Lung (tissue), 12 donors: Measurements from ENCODE around the gene PGAP2. TPM values are rescaled to one million over a fixed set of nuclear protein-coding genes. Genes with fewer than 3 reads are reported as not detected.

Experiments used
- ATAC-seq: fragments of 200-7000 bp; cut with Tn5 transposase; one replicate; pipeline ENCODE4 v1.9.1; 2020; ENCODE audit warnings: moderate number of reproducible peaks; ENCODE audit not compliant: insufficient read depth, low FRiP score
- DNase-seq, 3 donors: peaks; one replicate each; pipeline ENCODE4 v3.0.0-alpha.2; 2013 to 2017
- H3K27ac ChIP-seq, 2 donors: one replicate each; pipeline ENCODE4 v1.5.1; 2013; ENCODE audit warnings: mild to moderate bottlenecking in 2 of 2, moderate library complexity in 2 of 2, control low read depth in 1 of 2, inconsistent platforms in 1 of 2, low read depth in 1 of 2, low read length in 1 of 2
- H3K27me3 ChIP-seq, 3 donors: one replicate each; pipeline ENCODE4 v1.5.1; 2013; ENCODE audit warnings: low read length in 2 of 3; ENCODE audit not compliant: control insufficient read depth in 3 of 3, insufficient read depth in 3 of 3
- H3K36me3 ChIP-seq, 4 donors: one replicate each; pipeline ENCODE4 v1.5.1; 2013; ENCODE audit warnings: low read length in 4 of 4, mild to moderate bottlenecking in 1 of 4, moderate library complexity in 1 of 4; ENCODE audit not compliant: control insufficient read depth in 4 of 4, insufficient read depth in 4 of 4
- H3K4me1 ChIP-seq, 5 donors: one replicate each; pipeline ENCODE4 v1.5.1; 2013; ENCODE audit warnings: low read length in 5 of 5, mild to moderate bottlenecking in 2 of 5, moderate library complexity in 1 of 5; ENCODE audit not compliant: control insufficient read depth in 5 of 5, insufficient read depth in 5 of 5
- H3K4me3 ChIP-seq: one replicate; pipeline ENCODE4 v1.5.1; 2013; ENCODE audit warnings: mild to moderate bottlenecking, control low read depth, moderate library complexity
- H3K9ac ChIP-seq, 2 donors: one replicate each; pipeline ENCODE4 v1.5.1; 2013; ENCODE audit warnings: low read length in 2 of 2, control low read depth in 1 of 2; ENCODE audit not compliant: insufficient read depth in 1 of 2
- H3K9me3 ChIP-seq, 4 donors: one replicate each; pipeline ENCODE4 v1.5.1; 2013; ENCODE audit warnings: low read length in 3 of 4, mild to moderate bottlenecking in 1 of 4, moderate library complexity in 1 of 4; ENCODE audit not compliant: control insufficient read depth in 4 of 4, insufficient read depth in 3 of 4
- CTCF ChIP-seq: IDR thresholded peaks from 2 replicates; pipeline ENCODE4 v1.5.1; 2012; ENCODE audit warnings: mild to moderate bottlenecking; ENCODE audit errors: control extremely low read depth, extremely low read depth
- WGBS, 2 donors: extraction: QIAGEN DNeasy Blood & Tissue Kit; methylation state at CpG; one replicate each; pipeline ENCODE4 v1.1.7; 2013; 5-methylcytosine and 5-hydroxymethylcytosine counted together
- polyA plus RNA-seq, 2 donors: library from polyadenylated mRNA; stranded (reverse); fragments of 200-250 nt; gene quantifications; one replicate each; pipeline ENCODE4 v1.2.1, GENCODE V29; 2013
- total RNA-seq, 2 donors: library from RNA; depleted of rRNA in 1 of 2; stranded (reverse); fragments of >200 nt in 1 of 2; gene quantifications; one replicate each; pipeline ENCODE4 v1.2.1, GENCODE V29; 2014 to 2021
- donor health status: control.
- donor health status: control.
- donor health status: Bipolar disorder and iron deficiency.
- donor health status: healthy.
- donor health status: DM: yes; HTN: yes; CAD: no.

Gene PGAP2
- total and polyA plus RNA-seq, 4 donors: 17.5 to 23.6 (median 20.9) TPM

DNA sequence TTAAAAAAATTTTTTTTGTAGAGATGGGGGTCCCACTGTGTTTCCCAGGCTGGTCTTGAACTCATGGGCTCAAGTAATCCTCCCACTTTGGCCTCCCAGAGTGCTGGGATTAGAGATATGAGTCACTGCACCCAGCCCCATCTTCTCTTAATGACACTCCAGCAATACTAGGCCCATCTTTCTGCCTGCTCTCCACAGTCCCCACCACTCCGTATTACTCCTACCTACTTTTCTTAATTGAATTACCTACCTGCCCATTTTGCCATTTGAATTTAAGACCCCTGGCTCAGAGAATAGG lies 45.1 kb downstream of the PGAP2 start:
- no peak overlapping the region for H3K27ac ChIP-seq

DNA sequence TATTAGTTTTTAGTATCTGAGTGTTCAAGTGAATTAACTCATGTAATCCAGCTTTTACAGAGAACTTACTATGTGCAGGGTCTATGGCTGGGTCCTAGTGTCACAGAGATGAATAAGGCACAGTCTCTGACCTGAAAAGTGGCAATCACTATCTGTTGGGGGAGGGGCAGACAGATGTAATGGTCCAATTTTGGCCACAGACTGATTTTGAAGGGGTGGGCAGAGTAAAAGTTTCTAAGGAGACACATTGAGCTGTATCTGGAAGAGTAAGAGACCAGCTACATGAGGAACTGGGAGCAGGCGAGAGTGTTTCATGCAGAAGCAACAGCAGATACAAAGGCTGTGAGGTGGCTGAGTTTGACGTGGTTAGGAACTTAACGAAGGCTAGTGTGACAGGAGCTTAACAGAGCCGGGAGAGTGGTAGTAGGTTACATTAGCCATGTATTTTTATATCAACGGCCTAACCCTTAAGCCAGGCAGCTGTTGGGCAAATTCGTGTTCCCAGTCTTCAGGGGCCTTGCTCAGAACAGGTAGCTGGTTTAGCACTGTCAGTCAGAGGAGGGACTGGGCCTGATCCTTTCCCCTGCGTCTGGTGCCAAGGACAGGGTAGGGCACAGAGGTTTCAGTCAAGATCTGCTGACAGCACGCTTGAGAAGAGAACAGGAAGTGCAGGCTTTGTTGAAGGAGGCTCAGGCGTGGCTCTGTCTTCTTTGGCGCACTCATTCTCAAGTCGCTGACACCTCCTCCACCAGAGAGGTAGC lies 45.7 kb downstream of the PGAP2 start:
- Histone ChIP-seq H3K4me1 (peaks cover 4 to 36% (median 19%) of the 10 kb centered on the region in 5 donors), H3K9me3 (no peaks in the 10 kb centered on the region), H3K4me3 (no peak overlapping the region), H3K27me3 (no peaks in the 10 kb centered on the region), H3K27ac (peak overlapping the region in 1 of 2 donors; percentile 94), H3K9ac (no peak overlapping the region), H3K36me3 (no peaks in the 10 kb centered on the region)
- TF ChIP-seq CTCF: no peak
- 41 to 54% methylated on average over 11 of the region's 11 CpGs for WGBS, 2 donors
- ATAC-seq (no peak), DNase-seq (peak in 1 of 3 donors; percentile 30)

More for the DNA sequence above, 45.1 kb downstream of the PGAP2 start:
- H3K9me3 ChIP-seq: no peaks in the 10 kb centered on the region
- H3K36me3 ChIP-seq: no peaks in the 10 kb centered on the region
- no peak for TF ChIP-seq CTCF
- H3K27me3 ChIP-seq: no peaks in the 10 kb centered on the region
- no peak overlapping the region for H3K4me3 ChIP-seq
- no peak for ATAC-seq
- no peak overlapping the region for H3K9ac ChIP-seq
- WGBS, 2 donors: 98 to 100% methylated on average over 1 of the region's 1 CpG
- no peak for DNase-seq
- peaks cover 4 to 31% (median 16%) of the 10 kb centered on the region in 5 donors for H3K4me1 ChIP-seq

DNA sequence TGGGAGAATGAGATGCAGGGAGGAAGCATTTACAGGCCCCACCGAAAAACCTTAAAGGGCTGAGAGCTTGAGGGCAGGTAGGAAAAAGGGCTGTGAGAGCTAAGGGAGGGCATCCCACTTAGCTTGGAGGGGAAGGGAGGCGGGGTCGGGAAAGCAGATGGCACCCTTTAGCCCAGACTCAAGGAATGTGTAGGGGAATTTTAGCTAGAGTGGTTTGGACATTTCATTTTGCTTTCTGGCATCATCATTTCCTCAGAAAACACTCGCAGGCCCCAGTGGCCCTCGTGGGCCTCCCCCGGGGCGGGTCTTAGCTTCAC lies 46.3 kb downstream of the PGAP2 start:
- no peaks in the 10 kb centered on the region for H3K9me3 ChIP-seq
- H3K27me3 ChIP-seq: no peaks in the 10 kb centered on the region
- no peak overlapping the region for H3K4me3 ChIP-seq
- TF ChIP-seq CTCF: no peak
- peak overlapping the region in 1 of 2 donors; percentile 53 for H3K9ac ChIP-seq
- DNase-seq: no peak
- no peak for ATAC-seq
- 17 to 21% methylated on average over 7 of the region's 7 CpGs for whole genome bisulfite sequencing, 2 donors
- no peaks in the 10 kb centered on the region for H3K36me3 ChIP-seq
- H3K27ac ChIP-seq: peak overlapping the region in 1 of 2 donors; percentile 94
- peaks cover 4 to 41% (median 24%) of the 10 kb centered on the region in 5 donors for H3K4me1 ChIP-seq
